Measurements from ENCODE around the gene CAMTA1.
"Not testable (repeated sequence)": the region's sequence is repeated elsewhere in the genome, so short reads cannot be mapped to it uniquely, and the experiment has no call there.

CAMTA1 gene

DNA sequence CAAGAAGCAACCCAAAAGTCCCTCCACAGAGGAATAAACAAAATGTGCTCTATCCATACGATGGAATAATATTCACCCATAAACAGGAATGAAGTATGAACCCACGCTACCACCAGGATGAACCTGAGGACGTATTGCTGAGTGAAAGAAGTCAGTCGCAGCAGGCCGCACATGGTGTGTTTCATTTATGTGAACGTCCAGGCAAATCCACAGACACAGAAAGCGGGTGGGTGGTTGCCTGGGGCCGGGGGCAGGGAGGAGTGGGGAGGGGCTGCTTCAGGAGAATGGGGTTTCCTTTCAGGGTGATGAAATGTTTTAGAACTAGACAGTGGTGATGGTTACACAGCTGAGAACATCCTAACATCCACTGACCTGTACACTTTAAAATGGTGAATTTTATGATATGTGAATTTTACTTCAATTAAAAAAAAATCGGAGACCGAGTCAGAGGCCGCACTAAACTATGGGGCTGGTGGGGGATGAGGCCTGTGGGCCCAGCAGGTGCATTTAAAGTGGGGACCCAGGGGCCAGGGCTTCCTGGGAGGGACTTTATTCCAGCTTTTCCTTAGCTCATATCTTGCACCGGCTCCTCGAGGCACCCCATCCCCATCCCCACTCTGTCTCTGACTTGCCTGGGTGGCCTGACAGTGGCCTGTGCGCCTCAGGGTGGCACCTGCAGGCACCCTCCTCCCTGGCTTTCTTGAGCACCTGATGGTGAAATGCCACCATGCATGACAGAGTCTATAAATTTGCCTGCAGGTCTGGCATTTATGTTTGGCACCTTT lies 593.3 kb downstream of the CAMTA1 start:
- no peak overlapping the region for H3K4me3 ChIP-seq (ENCODE audit: control insufficient read depth, low read depth, low read length)
- no peak for DNase-seq (ENCODE audit: low read depth)
- TF ChIP-seq, protein P1, sequence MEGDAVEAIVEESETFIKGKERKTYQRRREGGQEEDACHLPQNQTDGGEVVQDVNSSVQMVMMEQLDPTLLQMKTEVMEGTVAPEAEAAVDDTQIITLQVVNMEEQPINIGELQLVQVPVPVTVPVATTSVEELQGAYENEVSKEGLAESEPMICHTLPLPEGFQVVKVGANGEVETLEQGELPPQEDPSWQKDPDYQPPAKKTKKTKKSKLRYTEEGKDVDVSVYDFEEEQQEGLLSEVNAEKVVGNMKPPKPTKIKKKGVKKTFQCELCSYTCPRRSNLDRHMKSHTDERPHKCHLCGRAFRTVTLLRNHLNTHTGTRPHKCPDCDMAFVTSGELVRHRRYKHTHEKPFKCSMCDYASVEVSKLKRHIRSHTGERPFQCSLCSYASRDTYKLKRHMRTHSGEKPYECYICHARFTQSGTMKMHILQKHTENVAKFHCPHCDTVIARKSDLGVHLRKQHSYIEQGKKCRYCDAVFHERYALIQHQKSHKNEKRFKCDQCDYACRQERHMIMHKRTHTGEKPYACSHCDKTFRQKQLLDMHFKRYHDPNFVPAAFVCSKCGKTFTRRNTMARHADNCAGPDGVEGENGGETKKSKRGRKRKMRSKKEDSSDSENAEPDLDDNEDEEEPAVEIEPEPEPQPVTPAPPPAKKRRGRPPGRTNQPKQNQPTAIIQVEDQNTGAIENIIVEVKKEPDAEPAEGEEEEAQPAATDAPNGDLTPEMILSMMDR (IDR thresholded peaks at IDR 0.05; ENCODE audit: control insufficient read depth, insufficient read depth, low read depth, low read length, missing control alignments) = no peak

DNA sequence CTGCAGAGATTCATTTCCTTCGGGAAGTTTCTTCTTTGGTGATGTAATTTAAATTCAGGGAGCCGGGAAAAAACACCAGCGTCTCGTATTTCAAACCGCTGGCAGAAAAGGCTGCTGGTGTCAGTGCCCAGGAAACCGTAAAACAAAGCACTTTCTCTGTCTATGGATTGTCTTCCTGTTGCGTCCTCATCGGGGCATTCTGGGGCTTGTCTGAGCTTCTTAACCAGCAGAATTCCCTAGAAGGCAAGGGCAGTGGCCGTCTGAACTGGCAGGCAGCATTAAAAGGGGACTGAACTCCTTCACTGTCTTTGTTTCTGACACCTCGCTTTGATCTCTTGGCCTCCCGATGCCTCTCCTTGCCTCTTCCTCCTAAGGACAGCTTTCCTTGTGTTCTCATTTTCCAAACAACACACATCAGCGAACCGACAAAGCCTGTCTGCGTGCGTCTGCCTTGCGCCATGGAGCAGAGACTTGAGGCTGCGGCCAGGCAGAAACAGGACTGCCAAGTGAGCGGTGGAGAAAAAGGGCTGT lies 594.3 kb downstream of the CAMTA1 start:
- DNase-seq (ENCODE audit: low read depth) = peak; percentile 43
- TF ChIP-seq, protein P1 (IDR thresholded peaks at IDR 0.05; ENCODE audit: control insufficient read depth, insufficient read depth, low read depth, low read length, missing control alignments) = no peak
- H3K4me3 ChIP-seq (ENCODE audit: control insufficient read depth, low read depth, low read length) = peak overlapping the region; percentile 25

DNA sequence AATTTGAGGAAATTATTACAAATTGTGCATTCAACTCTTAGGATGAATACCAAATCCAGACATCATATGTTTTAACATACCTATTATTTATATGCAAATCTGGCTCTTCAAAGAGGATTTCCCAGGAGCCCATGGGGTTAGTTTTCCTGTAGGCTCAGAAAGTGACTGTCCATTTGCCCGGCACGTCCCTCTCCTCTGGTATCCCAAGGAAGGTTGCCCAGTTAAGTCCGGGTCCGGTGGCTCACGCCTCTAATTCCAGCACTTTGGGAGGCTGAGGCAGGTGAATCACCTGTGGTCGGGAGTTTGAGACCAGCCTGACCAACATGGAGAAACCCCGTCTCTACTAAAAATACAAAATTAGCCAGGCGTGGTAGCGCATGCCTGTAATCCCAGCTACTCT lies 594.8 kb downstream of the CAMTA1 start:
- DNase-seq (ENCODE audit: low read depth); H3K4me3 ChIP-seq (ENCODE audit: control insufficient read depth, low read depth, low read length): not testable (repeated sequence)

DNA sequence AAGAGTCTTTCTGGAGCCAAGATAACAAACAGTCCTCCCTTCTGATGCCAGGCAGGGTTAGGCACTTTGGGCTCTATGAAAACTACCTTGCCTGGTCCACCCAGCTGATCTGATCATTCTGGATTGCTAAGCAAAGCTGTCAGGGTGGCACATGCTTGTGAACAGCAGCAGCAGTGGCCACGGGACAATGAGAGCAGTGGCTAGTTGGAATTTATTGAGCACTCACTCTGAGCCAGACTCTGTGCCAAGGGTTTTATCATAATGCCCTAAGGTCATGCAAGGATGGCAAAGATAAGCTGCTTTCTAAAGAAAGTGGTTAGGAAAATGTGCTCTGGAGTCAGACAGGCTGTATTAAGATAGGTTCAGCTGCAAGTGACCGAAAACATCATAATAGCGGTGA lies 595.5 kb downstream of the CAMTA1 start:
- no peak for DNase-seq (ENCODE audit: low read depth)
- no peak overlapping the region for H3K4me3 ChIP-seq (ENCODE audit: control insufficient read depth, low read depth, low read length)
- TF ChIP-seq, protein P1 (IDR thresholded peaks at IDR 0.05; ENCODE audit: control insufficient read depth, insufficient read depth, low read depth, low read length, missing control alignments) = no peak

DNA sequence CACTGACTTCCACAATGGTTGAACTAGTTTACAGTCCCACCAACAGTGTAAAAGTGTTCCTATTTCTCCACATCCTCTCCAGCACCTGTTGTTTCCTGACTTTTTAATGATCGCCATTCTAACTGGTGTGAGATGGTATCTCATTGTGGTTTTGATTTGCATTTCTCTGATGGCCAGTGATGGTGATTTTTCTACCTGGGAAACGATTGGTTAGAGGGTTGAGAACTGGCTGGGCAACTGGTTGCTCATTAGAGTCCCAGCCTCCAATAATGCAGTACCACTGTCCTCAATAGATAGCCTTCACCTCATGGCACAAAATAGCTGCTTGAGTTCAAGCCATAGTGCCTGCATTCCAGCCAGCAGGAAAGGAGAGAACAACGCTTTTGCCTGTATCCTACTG lies 596.5 kb downstream of the CAMTA1 start:
- not testable (repeated sequence) for H3K4me3 ChIP-seq (ENCODE audit: control insufficient read depth, low read depth, low read length); DNase-seq (ENCODE audit: low read depth)

DNA sequence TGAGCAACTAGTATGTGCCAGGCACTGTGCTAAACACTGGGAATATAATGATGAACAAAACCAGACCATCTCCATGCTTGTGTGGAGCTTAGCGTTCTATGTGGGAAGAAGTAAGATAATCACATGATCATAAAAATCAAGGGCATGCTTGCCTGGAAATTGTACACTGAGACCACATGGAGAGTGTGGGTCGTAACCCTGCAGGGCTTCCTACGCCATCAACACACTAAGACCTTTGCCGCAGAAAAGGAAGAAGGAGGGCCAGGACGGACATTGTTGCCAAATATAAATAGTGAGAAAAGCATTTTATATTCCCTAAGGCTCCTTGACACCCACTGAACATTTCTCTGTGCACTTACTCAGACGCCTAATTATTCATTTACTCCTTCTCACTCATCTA lies 597.7 kb downstream of the CAMTA1 start:
- no peak overlapping the region for H3K4me3 ChIP-seq (ENCODE audit: control insufficient read depth, low read depth, low read length)
- DNase-seq (ENCODE audit: low read depth) = no peak
- TF ChIP-seq, protein P1 (IDR thresholded peaks at IDR 0.05; ENCODE audit: control insufficient read depth, insufficient read depth, low read depth, low read length, missing control alignments) = no peak

DNA sequence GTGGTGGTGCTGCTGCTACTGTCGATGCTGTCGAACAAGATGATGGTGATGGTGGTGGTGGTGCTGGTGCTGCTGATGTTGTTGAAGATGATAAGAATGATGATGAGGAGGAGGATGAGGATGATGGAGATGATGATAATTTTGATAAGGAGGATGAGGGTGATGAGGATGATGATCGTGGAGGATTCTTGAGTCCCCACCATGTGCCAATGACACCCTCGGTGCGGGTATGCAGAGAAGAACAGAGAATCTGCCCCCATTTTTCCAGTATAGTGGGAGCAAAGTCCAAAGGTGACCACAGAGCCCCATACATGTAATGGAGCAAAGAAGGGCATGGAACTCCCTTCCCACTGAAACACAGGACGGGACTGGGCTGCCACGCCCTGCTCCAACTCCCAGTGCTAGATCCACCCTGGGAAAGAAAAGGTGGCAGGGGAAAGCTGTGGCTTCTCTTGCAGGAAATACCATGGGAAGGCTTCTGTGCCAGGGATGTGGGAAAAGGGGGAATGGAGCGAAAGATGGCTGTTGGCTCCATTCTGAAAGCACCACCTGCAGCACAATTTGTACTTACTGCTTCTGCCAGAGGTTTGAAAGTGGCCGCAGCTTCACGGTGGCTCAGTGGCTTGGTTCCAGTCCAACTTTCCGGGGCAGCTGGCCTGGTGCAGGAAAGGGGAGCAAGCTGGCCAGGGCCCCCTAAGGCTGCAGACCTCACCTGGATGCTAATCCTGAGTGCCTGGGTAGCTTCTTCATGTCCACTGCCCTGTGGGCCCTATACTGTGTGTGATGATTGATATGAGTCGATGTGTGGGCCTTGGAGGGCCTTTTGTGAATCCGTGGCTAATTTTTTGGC lies 598.6 kb downstream of the CAMTA1 start:
- TF ChIP-seq, protein P1 (IDR thresholded peaks at IDR 0.05; ENCODE audit: control insufficient read depth, insufficient read depth, low read depth, low read length, missing control alignments) = no peak
- no peak overlapping the region for H3K4me3 ChIP-seq (ENCODE audit: control insufficient read depth, low read depth, low read length)
- DNase-seq (ENCODE audit: low read depth) = no peak

All from AG09309 (cell line).